Renal cortex interstitium (tissue), 11 donors: ENCODE measurements around the gene REPS1. TPM values are rescaled to one million over a fixed set of nuclear protein-coding genes. Genes with fewer than 3 reads are reported as not detected.

Source experiments
- DNase-seq, 11 donors: peaks; one replicate each; pipeline ENCODE4 v3.0.0-alpha.2; 2013; ENCODE audit warnings: low read depth in 9 of 11, low spot score in 4 of 11; ENCODE audit errors: extremely low read depth in 1 of 11
- polyA plus RNA-seq, 3 donors: library from polyadenylated mRNA; unstranded; fragments of 120-200 nt; gene quantifications; one replicate each; pipeline ENCODE4 v1.2.1, GENCODE V29; 2013; ENCODE audit not compliant: insufficient read length in 3 of 3

The REPS1 gene
- polyA plus RNA-seq, 3 donors: 58.3 to 78.5 (median 75.4) TPM

- DNase-seq: no peak
These were observed 96.6 kb downstream of the REPS1 start for GRCh38 chr6:138891255-138891986.

GRCh38 chr6:138885156-138885819 lies 102.8 kb downstream of the REPS1 start:
- no peak for DNase-seq

DNA sequence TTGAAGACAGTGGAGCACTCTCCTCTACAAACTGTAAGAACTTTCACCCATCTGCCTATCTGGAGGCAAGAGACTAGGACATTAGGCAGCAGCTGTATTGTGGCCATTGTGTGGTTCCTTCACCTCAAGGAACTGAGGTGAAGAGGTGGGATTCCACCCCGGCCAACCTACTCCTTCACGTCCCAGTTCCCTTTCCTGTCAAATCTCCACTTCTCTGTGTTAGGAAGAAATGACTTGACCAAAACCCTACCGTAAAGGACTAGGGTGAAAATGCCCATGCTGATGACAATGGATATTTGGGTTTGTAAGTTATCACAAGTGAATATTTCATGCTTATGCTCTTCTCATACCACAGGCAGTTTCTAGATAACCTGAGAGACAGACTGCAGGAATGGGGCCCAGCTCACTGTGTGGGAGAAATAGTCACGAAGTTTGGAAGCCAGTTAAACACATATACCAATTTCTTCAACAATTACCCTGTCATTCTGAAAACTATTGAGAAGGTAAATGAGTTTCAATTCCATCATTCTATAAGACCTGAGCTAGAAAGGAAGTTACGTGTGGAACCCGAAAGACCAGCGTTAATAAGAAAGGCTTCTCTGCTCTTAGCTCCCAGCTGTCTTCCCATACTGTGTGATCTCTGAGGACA lies 105.6 kb downstream of the REPS1 start:
- no peak for DNase-seq

- DNase-seq: no peak
These were observed 114.9 kb downstream of the REPS1 start for GRCh38 chr6:138873191-138873590.

- no peak for DNase-seq
These were observed 118.7 kb downstream of the REPS1 start for GRCh38 chr6:138869398-138869797.

GRCh38 chr6:138868181-138868580 lies 119.9 kb downstream of the REPS1 start:
- no peak for DNase-seq

GRCh38 chr6:138865480-138866109 lies 122.5 kb downstream of the REPS1 start:
- DNase-seq: no peak

- no peak for DNase-seq
These were observed 123.6 kb downstream of the REPS1 start for GRCh38 chr6:138864343-138864890.

GRCh38 chr6:138863321-138863720 lies 124.7 kb downstream of the REPS1 start:
- DNase-seq: no peak

DNA sequence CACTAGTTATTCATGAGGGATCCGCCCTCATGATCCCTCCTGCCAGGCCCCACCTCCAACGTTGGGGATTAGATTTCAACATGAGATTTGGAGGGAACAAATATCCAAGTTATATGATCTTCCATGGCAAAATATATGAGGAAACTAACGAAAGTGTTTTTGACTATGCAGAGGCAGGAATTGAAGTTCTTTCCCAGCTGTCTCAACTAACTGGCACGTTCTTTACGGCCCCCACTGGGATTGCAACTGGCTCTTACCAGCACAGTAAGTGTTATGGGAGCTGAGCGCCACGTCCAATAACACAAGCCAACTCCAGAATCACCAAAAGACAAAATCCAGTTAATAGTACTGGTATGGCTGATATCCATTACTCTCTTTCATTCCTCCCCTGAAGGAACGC lies 125.6 kb downstream of the REPS1 start:
- DNase-seq: no peak

DNA sequence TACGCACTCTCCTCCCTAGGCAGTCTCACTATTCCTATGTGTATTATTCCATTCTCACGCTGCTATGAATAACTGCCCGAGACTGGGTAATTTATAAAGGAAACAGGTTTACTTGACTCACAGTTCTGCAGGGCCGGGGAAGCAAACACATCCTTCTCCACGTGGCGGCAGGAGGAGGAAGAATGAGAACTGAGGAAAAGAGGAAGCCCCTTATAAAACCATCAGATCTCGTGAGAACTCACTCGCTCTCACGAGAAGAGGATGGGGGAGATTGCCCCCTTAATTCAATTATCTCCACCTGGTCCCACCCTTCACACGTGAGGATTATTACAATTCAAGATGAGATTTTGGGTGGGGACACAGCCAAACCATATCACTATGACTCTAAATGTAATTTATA lies 130.3 kb downstream of the REPS1 start:
- no peak for DNase-seq

GRCh38 chr6:138856654-138857053 lies 131.4 kb downstream of the REPS1 start:
- DNase-seq: no peak

Other genes with a start within 250 kb of the REPS1 start
- gene CCDC28A, start 214.5 kb downstream of the REPS1 start, polyA plus RNA-seq: 10 to 100 TPM; 22.9 to 31.6 (median 29.8) TPM
- gene ECT2L, start 192.2 kb downstream of the REPS1 start, polyA plus RNA-seq: under 1 TPM; 0.20 to 0.42 (median 0.36) TPM
- 10 to 100 TPM; 38.1 to 50.4 (median 46.1) TPM for gene ABRACL, start 40.5 kb upstream of the REPS1 start, polyA plus RNA-seq
- 10 to 100 TPM; 14.4 to 17.4 (median 16.0) TPM for gene HECA, start 146.8 kb upstream of the REPS1 start, polyA plus RNA-seq